OCI-LY3 (cell line): Measurements from ENCODE around the gene IFT57.

Experiments used
- H2AFZ ChIP-seq: fragments of 200-600, 300-600 bp; shearing (Covaris generic); 2 replicates; pipeline ENCODE4 v1.6.0; 2014; ENCODE audit warnings: antibody characterized with exemption, low read depth, low read length
- H3K27ac ChIP-seq: fragments of 200-600, 300-600 bp; sonication (generic); 2 replicates; pipeline ENCODE4 v1.5.1; 2014; ENCODE audit warnings: mild to moderate bottlenecking, low read length, moderate library complexity, mixed read lengths
- H3K27me3 ChIP-seq: fragments of 200-600, 300-600 bp; sonication (generic); 2 replicates; pipeline ENCODE4 v1.6.1; 2014; ENCODE audit warnings: low read depth, low read length, mixed read lengths
- H3K36me3 ChIP-seq: fragments of 200-600, 300-600 bp; sonication (generic); replicated peaks from 2 replicates; pipeline ENCODE3; 2014; ENCODE audit warnings: low read depth, low read length, mixed read lengths
- H3K4me1 ChIP-seq: fragments of 300-600, 200-600 bp; sonication (generic); 2 replicates; pipeline ENCODE4 v1.6.1; 2014; ENCODE audit warnings: low read length, mixed read lengths
- H3K4me2 ChIP-seq: fragments of 200-600, 300-600 bp; sonication (generic); 2 replicates; pipeline ENCODE4 v1.6.1; 2014; ENCODE audit warnings: low read length, mixed read lengths
- H3K4me3 ChIP-seq: fragments of 300-600, 200-600 bp; sonication (generic); 2 replicates; pipeline ENCODE4 v1.5.1; 2014; ENCODE audit warnings: antibody characterized with exemption, mild to moderate bottlenecking, low read length, moderate library complexity
- H3K79me2 ChIP-seq: fragments of 300-600, 200-600 bp; shearing (Covaris generic); 2 replicates; pipeline ENCODE4 v1.6.1; 2014; ENCODE audit warnings: mild to moderate bottlenecking, low read length, mixed read lengths
- H3K9ac ChIP-seq: fragments of 300-600, 200-600 bp; shearing (Covaris generic); 2 replicates; pipeline ENCODE4 v1.6.0; 2014; ENCODE audit warnings: mild to moderate bottlenecking, low read length, moderate library complexity
- H3K9me3 ChIP-seq: fragments of 200-600, 300-600 bp; shearing (Covaris generic); 2 replicates; pipeline ENCODE4 v1.6.1; 2014; ENCODE audit warnings: low read length, mixed read lengths; ENCODE audit not compliant: insufficient read depth
- H4K20me1 ChIP-seq: fragments of 200-600, 300-600 bp; sonication (generic); 2 replicates; pipeline ENCODE4 v1.6.1; 2016; ENCODE audit warnings: low read length, mixed read lengths; ENCODE audit not compliant: insufficient read depth
- CTCF ChIP-seq: fragments of 200-600, 300-600 bp; sonication (generic); IDR thresholded peaks from 2 replicates; pipeline ENCODE4 v1.5.1; 2014; ENCODE audit warnings: antibody characterized with exemption, low read length, low read depth
- EZH2phosphoT487 ChIP-seq: fragments of 200-600 bp; shearing (Covaris generic); IDR thresholded peaks from 2 replicates; pipeline ENCODE4 v1.6.1; 2018; ENCODE audit warnings: antibody characterized with exemption, mixed run types, low read depth

The IFT57 gene

GRCh38 chr3:108239082-108239481, 16.9 kb upstream of the IFT57 start:
- no peaks in the 10 kb centered on the region for H3K79me2 ChIP-seq
- no peak overlapping the region for H3K9ac ChIP-seq
- no peak overlapping the region for H3K27ac ChIP-seq
- no peak overlapping the region for H3K4me3 ChIP-seq
- H3K4me2 ChIP-seq, result no peak overlapping the region
- no peaks in the 10 kb centered on the region for H3K9me3 ChIP-seq
- no peak for TF ChIP-seq CTCF
- no peak for TF ChIP-seq EZH2phosphoT487
- no peaks in the 10 kb centered on the region for H3K36me3 ChIP-seq
- H4K20me1 ChIP-seq, result no peaks in the 10 kb centered on the region
- no peak overlapping the region for H2AFZ ChIP-seq
- no peaks in the 10 kb centered on the region for H3K27me3 ChIP-seq
- peaks cover 6% of the 10 kb centered on the region for H3K4me1 ChIP-seq

- no peak overlapping the region for H2AFZ ChIP-seq
- no peaks in the 10 kb centered on the region for H3K36me3 ChIP-seq
- peaks cover 6% of the 10 kb centered on the region for H3K4me1 ChIP-seq
- no peak overlapping the region for H3K9ac ChIP-seq
- H3K4me2 ChIP-seq, result no peak overlapping the region
- TF ChIP-seq CTCF (no peak), EZH2phosphoT487 (no peak)
- H4K20me1 ChIP-seq, result no peaks in the 10 kb centered on the region
- H3K4me3 ChIP-seq, result no peak overlapping the region
- H3K27me3 ChIP-seq, result no peaks in the 10 kb centered on the region
- no peaks in the 10 kb centered on the region for H3K9me3 ChIP-seq
- no peak overlapping the region for H3K27ac ChIP-seq
- no peaks in the 10 kb centered on the region for H3K79me2 ChIP-seq
Observed at GRCh38 chr3:108235290-108235689, 13.1 kb upstream of the IFT57 start.

- Histone ChIP-seq H2AFZ (no peak overlapping the region), H3K79me2 (no peaks in the 10 kb centered on the region), H3K4me2 (no peak overlapping the region), H4K20me1 (no peaks in the 10 kb centered on the region), H3K9me3 (no peaks in the 10 kb centered on the region), H3K9ac (no peak overlapping the region), H3K4me3 (no peak overlapping the region), H3K27ac (no peak overlapping the region), H3K4me1 (peaks cover 6% of the 10 kb centered on the region), H3K36me3 (no peaks in the 10 kb centered on the region), H3K27me3 (no peaks in the 10 kb centered on the region)
- no peak for TF ChIP-seq CTCF
- no peak for TF ChIP-seq EZH2phosphoT487
Observed at GRCh38 chr3:108234387-108234957, 12.2 kb upstream of the IFT57 start.

- H3K9me3 ChIP-seq, result no peaks in the 10 kb centered on the region
- no peak overlapping the region for H3K27ac ChIP-seq
- peaks cover 14% of the 10 kb centered on the region for H3K4me1 ChIP-seq
- no peak overlapping the region for H3K4me3 ChIP-seq
- H2AFZ ChIP-seq, result no peak overlapping the region
- H3K79me2 ChIP-seq, result no peaks in the 10 kb centered on the region
- no peak overlapping the region for H3K4me2 ChIP-seq
- H4K20me1 ChIP-seq, result no peaks in the 10 kb centered on the region
- H3K27me3 ChIP-seq, result no peaks in the 10 kb centered on the region
- no peak overlapping the region for H3K9ac ChIP-seq
- no peaks in the 10 kb centered on the region for H3K36me3 ChIP-seq
- TF ChIP-seq EZH2phosphoT487, result no peak
- TF ChIP-seq CTCF, result no peak
Observed at GRCh38 chr3:108228286-108228685, 6.1 kb upstream of the IFT57 start.
